ENCODE measurements around the gene MYO18B.

MYO18B gene

DNA sequence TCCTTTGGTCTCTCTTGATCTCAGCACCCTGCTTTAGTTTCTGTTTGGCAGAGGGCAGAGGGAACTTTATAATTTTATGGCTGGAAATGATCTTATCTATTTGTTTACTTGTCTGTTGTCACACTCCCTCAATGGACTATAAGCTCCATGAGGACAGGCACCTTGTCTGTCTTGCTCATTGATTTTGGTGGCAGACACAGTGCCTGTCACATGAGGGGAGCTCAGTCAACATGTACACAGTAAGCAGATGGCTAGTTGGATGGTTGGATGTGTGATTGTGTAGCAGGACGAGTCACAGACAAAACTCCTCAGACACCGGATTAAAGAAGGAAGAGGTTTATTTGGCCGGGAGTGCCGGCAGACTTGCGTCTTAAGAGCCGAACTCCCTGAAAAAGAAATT lies 80.4 kb downstream of the MYO18B start:
- no peak for DNase-seq (ENCODE audit: low read depth in 2 of 2)

GRCh38 chr22:25823276-25823675 lies 81.3 kb downstream of the MYO18B start:
- no peak for DNase-seq (ENCODE audit: low read depth in 2 of 2)

DNA sequence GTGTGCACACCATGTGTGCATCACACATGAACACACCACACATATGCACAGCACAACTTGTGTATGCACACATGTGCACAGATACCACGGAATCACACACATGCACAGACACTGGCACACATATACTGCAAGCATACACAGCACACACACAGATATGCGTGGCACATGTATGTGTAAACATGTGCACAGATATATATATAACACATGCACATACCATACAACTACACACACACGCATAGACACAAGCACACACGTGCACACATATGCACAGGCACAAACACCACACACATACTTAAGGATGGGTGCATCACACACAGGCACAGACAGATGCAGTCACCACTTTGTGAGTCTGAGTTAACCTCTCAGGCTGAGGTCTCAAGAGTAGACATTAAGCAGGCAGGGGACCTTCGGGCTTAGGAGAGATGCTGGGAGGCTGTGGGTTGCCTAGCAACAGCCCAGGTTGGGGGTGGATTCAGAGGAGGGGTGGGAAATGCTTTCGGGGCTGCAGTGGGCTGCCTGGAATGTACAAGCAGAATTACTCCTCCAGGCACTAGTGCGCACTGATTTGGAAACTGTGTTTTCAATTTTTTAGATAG lies 82.9 kb downstream of the MYO18B start:
- DNase-seq (ENCODE audit: low read depth in 2 of 2) = no peak

- DNase-seq (ENCODE audit: low read depth in 2 of 2) = no peak
Measured at GRCh38 chr22:25827415-25827814, 85.4 kb downstream of the MYO18B start.

DNA sequence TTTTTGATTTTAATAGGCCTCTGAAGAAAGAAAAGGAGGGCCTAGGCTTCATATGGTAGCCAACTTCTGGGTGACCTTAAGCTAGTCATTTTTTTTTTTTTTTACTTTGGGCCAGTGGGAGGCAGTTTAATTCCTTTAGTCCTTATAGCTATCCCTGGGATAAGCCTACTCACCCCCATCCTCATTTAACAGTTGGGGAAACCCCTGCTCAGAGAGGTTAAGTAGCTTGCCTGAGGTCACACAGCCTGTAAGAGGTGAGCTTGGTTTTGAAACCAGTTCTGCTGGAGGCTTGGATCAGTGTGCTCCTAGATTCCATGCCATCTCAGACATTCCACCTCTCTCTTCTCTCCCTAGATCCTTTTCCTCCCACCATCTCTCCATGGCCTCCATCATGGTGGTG lies 86.4 kb downstream of the MYO18B start:
- no peak for DNase-seq (ENCODE audit: low read depth in 2 of 2)

- DNase-seq (ENCODE audit: low read depth in 2 of 2) = no peak
Measured at GRCh38 chr22:25829237-25829636, 87.2 kb downstream of the MYO18B start.

- no peak for DNase-seq (ENCODE audit: low read depth in 2 of 2)
Measured at GRCh38 chr22:25829808-25830777, 88.1 kb downstream of the MYO18B start.

DNA sequence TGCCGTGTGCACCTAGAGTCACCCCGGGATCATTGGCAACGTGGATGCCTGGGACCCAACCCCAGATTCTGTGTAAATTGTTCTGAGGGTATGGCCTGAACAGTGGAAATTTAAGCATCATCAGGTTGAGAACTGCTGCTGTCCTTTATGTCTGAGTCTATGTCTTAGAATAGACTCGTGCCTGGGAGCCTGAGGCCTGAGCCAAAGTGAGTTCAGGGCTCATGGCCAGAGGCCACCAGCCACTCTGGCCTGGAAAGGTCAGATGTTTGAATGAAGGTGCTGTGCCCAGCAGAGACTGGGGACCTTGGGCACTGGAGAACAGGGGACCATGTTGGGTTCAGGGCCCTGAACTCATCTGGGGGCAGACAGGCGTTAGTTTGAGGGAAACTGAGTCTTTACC lies 91.1 kb downstream of the MYO18B start:
- DNase-seq (ENCODE audit: low read depth in 2 of 2) = no peak

DNA sequence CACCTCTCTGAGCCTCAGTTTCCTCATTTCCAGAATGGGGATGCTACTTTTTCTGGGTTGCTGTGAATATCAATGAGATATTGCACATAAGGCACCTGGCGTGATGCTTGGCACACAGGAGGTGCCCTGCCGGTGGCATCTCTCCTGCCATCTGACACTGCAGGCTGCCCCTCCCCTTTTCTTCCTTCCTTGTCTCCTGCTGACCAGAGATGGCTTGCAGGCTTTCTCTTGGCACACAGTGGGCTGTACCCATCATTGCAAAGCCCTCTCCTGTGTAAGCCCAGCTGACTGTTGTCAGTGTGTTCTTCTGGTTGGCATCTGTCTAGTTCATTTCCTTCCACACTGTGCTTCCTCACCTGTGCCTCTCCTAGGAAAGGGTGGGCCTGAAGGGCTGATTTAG lies 91.7 kb downstream of the MYO18B start:
- DNase-seq (ENCODE audit: low read depth in 2 of 2) = no peak

- DNase-seq (ENCODE audit: low read depth in 2 of 2) = no peak
Measured at GRCh38 chr22:25834490-25834889, 92.5 kb downstream of the MYO18B start.

GRCh38 chr22:25835348-25835747 lies 93.4 kb downstream of the MYO18B start:
- DNase-seq (ENCODE audit: low read depth in 2 of 2) = no peak

DNA sequence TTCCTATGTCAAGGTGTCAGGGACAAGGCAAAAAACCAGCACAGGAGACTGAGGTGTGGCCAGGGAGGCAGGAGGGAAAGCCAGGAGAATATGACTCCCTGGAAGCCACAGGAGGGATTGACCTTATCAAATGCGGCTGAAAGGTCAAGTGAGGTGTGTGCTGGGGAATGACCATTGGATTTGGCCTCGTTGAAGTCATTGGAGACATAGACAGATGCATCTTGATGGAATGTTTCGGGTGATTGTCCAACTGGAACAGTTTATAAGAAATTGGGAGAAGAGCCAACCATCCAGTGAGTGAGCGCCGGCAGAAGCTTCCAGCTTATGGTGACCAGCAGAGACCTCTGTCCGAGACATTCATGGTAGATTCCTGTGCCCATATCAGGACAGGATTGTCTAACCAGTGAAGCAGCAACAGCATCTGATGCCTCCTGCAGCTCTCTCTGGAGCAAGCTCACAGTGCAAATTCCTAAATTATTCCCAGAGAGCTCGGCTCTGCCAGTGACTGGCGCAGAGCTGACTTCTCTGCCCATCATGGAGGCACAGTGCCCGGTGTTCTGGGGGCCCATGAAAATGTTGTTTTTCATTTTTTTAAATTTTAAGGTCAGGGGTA lies 95.4 kb downstream of the MYO18B start:
- no peak for DNase-seq (ENCODE audit: low read depth in 2 of 2)

DNA sequence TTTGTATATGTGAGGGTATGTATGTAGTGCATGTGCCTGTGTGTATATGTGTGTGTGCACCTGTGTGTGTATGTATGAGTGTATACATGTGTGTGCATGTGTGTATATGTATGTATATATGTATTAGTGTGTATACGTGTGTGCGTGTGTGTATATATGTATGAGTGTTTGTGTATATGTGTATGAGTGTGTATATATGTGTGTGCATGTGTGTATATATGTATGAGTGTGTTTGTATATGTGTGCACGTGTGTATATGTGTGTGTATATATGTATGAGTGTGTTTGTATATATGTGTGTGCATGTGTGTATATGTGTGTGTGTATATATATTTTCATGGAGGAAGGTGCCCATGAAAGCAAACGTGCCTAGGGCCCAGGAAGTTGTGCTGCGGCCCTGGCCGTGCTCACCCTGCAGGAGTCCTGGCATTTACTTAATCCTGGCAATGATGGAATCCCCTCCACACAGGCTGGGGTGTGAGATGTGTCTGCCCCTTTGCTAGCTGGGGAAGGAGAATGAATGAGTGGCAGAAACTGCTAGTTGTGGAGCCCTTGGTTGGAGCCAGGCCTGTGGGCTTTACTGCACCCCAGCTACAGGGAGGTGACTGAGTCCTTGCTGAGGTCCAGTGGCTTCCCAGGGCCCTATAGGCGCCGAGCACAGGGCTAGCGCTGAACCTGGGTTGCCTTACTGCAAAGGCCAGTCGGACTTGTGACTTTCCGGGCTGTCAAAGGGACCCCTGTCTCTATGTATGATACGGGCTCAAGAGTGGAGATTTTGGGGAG lies 97.2 kb downstream of the MYO18B start:
- no peak for DNase-seq (ENCODE audit: low read depth in 2 of 2)

- DNase-seq (ENCODE audit: low read depth in 2 of 2) = no peak
Measured at GRCh38 chr22:25839755-25840154, 97.8 kb downstream of the MYO18B start.

DNA sequence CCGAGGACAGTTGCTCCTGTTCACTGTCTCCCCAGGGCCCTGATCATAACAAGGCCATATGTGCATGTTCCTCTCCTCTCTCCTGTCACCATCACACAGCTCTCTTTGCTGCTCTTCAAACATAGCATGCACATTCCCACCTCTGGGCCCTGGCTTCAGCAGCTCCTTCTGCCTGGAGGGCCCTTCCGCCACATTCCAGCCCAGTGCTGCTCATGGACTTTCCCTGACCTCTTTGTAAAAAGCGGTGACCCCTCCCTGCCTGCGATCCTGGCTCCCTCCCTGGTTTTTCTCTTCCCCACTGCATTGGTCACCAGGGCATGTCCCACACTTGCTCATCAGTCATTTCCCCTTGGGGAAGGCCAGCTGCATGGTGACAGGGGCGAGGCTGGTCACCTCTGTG lies 98.2 kb downstream of the MYO18B start:
- DNase-seq (ENCODE audit: low read depth in 2 of 2) = no peak

GRCh38 chr22:25840891-25841290 lies 98.9 kb downstream of the MYO18B start:
- DNase-seq (ENCODE audit: low read depth in 2 of 2) = no peak

- no peak for DNase-seq (ENCODE audit: low read depth in 2 of 2)
Measured at GRCh38 chr22:25841775-25842174, 99.8 kb downstream of the MYO18B start.

DNA sequence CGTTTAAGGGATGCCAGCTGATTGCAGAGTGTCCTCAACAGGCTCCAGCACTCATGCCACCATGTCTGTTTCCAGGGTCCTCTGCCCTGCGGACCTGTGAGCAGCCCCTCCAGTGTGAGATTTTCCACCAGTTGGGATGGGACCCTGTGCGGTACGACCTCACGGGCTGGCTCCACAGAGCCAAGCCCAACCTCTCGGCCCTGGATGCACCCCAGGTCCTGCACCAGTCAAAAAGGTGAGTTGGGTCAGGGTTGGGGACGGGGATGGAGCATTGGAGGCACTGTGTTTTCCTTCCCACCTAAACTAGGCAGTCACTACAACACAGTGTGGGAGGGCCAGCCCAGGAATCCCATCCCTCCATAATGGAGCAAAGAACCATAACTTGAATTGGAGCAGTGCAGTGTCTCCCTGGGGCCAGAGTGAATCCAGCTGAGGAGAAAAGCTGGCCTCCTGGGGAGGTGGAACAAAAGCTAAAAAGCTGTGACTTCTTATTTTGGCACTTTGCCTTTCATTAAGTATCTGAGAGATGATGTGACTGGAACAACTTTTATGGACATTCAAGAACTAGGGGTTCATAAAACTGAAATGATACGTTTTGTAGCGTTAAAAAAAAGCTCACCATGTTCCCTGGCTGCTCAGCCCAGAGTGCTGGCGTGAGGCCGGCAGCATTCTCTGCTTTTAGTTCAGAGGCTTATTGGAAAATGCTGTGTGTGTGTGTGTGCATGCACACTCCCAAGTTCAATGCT lies 101.8 kb downstream of the MYO18B start:
- no peak for DNase-seq (ENCODE audit: low read depth in 2 of 2)

DNA sequence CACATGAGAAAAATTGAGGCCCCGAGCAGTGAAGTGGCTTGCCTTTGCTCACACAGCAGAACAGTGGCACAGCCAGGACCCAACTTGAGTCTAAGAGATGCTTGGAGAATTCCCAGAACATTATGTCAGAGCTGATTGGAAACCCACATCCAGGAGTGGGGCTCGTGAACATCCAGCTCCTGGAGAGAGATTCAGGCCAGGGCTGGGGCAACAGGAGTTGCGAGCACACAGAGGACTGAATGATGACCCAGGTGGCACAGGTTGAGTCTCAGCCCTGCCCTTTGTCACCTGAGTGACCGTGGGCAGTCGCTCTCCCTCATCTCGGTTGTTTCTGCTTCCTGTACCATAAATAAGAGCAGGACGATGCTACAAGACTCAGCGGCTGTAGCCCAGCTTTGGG lies 102.6 kb downstream of the MYO18B start:
- no peak for DNase-seq (ENCODE audit: low read depth in 2 of 2)

DNA sequence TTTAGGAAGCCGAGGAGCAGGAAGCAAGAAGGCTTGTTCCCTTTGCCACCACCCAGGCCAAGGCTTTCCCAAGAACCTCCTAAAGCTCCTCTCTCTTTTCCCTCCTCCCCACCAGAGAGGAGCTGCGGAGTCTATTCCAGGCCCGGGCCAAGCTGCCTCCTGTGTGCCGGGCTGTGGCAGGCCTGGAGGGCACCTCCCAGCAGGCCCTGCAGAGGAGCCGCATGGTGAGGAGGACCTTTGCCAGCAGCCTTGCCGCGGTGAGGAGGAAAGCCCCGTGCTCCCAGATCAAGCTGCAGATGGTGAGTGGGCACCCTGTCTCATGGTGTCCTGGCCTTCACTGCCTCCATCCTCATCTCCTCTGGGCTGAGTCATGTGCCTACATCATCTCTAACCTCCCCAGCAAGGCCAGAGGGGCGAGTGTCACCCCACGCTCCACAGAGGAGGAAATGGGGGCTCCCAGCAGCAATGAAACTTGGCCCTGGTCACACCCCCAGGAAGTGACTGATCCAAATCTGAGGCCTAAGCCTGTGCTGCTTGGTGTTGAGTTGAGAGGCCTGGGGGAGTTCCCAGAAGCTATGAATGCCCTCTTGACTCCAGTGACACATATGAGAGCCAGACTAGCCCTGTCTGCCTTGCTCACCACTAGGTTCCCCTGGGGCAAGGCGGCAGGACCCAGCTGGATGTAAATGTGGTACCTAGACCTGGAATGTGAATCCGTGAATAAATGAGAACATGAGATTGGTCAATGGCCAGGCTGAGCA lies 104.2 kb downstream of the MYO18B start:
- no peak for DNase-seq (ENCODE audit: low read depth in 2 of 2)

GRCh38 chr22:25847451-25847850 lies 105.5 kb downstream of the MYO18B start:
- no peak for DNase-seq (ENCODE audit: low read depth in 2 of 2)
